ENCODE results near the gene SGPP1. TPM values are rescaled to one million over a fixed set of nuclear protein-coding genes. Genes with fewer than 3 reads are reported as not detected.

SGPP1 gene
- polyA plus RNA-seq, 3 donors, result 3.3 to 13.3 (median 7.6) TPM

DNA sequence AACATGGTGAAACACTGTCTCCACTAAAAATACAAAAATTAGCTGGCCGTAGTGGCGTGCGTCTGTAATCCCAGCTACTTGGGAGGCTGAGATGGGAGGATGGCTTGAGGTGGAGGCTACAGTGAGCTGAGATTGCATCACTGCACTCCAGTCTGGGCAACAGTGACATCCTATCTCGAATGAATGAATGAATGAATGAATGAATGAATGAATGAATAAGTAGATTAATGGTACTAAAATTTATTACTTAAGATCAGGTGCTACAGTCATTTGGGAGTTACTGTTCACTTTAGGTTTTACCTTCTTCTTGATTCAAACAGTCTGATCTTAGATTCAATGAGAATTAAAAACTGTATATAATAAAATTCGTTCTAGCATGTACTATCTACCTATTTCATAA is 54.6 kb downstream of the SGPP1 start:
- Histone ChIP-seq H2AFZ (ENCODE audit: insufficient read depth, low read depth, low read length, poor library complexity, severe bottlenecking) (no peak overlapping the region), H3K36me3 (replicated peaks in 1 of 2; ENCODE audit: control insufficient read depth in 1 of 2, insufficient read depth in 2 of 2, low read length in 2 of 2) (no peaks in the 10 kb centered on the region), H3K27me3 (ENCODE audit: control insufficient read depth in 2 of 2, insufficient read depth in 2 of 2, low read length in 2 of 2) (no peaks in the 10 kb centered on the region), H3K9me3 (replicated peaks in 1 of 2; ENCODE audit: control insufficient read depth in 1 of 2, insufficient read depth in 1 of 2, low read length in 2 of 2) (no peaks in the 10 kb centered on the region), H4K20me1 (ENCODE audit: insufficient read depth, low read length) (no peaks in the 10 kb centered on the region), H3K79me2 (ENCODE audit: insufficient read depth, low read length) (no peaks in the 10 kb centered on the region), H3K4me1 (ENCODE audit: control insufficient read depth in 1 of 2, insufficient read depth in 2 of 2, low read length in 2 of 2) (no peaks in the 10 kb centered on the region), H3K4me2 (replicated peaks; ENCODE audit: extremely low read depth, low read length, poor library complexity, severe bottlenecking) (no peak overlapping the region), H3K27ac (ENCODE audit: low read depth in 1 of 2, low read length in 2 of 2) (no peak overlapping the region), H3K4me3 (replicated peaks in 1 of 3; ENCODE audit: low read depth in 2 of 3, low read length in 3 of 3) (no peak overlapping the region), H3K9ac (ENCODE audit: insufficient read depth, low read length, poor library complexity, severe bottlenecking) (no peak overlapping the region)
- no peak for DNase-seq
- no peak overlapping the region for H3K27ac Mint-ChIP-seq
- TF ChIP-seq, protein P1, sequence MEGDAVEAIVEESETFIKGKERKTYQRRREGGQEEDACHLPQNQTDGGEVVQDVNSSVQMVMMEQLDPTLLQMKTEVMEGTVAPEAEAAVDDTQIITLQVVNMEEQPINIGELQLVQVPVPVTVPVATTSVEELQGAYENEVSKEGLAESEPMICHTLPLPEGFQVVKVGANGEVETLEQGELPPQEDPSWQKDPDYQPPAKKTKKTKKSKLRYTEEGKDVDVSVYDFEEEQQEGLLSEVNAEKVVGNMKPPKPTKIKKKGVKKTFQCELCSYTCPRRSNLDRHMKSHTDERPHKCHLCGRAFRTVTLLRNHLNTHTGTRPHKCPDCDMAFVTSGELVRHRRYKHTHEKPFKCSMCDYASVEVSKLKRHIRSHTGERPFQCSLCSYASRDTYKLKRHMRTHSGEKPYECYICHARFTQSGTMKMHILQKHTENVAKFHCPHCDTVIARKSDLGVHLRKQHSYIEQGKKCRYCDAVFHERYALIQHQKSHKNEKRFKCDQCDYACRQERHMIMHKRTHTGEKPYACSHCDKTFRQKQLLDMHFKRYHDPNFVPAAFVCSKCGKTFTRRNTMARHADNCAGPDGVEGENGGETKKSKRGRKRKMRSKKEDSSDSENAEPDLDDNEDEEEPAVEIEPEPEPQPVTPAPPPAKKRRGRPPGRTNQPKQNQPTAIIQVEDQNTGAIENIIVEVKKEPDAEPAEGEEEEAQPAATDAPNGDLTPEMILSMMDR (IDR thresholded peaks at IDR 0.05), result no peak
- peaks cover 0 to 3% (median 1%) of the 10 kb centered on the region in 3 donors for H3K27me3 Mint-ChIP-seq (ENCODE audit: low read depth in 3 of 3)
- H3K36me3 Mint-ChIP-seq, result peaks cover 0 to 3% of the 10 kb centered on the region in 2 donors
- no peak overlapping the region for H3K4me3 Mint-ChIP-seq
- H3K9me3 Mint-ChIP-seq, result peaks cover 0 to 1% (median 0%) of the 10 kb centered on the region in 7 donors
- intact Hi-C loops (cut with micrococcal nuclease), result no loop called here
- no peaks in the 10 kb centered on the region for H3K4me1 Mint-ChIP-seq
- 100% methylated on average over 1 of the region's 5 CpGs for WGBS (ENCODE audit: insufficient coverage)

DNA sequence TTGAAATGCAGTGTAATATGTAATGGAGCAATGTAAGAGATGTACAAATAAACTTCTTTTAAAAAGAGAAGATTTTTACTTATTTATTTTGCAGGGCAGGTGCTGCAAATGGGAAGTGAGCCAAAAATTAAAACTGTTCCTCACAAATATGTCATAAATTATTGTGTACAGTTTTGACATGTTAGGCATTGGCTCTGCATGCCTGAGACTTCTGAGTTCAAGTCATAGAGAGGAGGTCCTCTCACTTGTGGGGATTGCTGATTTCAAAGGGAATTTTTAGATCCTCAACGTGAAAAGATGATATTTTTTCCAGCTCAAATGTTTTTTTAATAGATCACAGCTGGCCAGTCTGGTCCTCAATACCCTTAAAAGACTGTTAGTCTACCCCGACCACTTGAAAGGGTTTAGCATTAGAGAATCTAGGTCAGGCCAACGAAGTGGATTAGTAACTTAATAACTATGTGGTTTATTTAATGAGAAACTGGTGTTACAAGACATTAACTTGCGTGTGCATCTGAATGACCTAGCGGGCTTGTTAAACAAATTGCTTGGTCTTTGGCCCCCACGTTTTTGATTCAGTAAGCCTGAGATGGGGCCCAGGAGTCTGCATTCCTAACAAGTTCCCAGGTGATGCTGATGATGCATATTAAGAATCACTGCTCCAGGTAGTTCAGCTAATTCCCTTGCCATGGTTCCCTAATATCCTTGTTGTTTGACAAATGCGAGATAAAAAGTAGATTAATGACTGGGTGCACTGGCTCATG is 55.3 kb downstream of the SGPP1 start:
- Histone ChIP-seq H3K27ac (ENCODE audit: low read depth in 1 of 2, low read length in 2 of 2) (no peak overlapping the region), H2AFZ (ENCODE audit: insufficient read depth, low read depth, low read length, poor library complexity, severe bottlenecking) (no peak overlapping the region), H3K27me3 (ENCODE audit: control insufficient read depth in 2 of 2, insufficient read depth in 2 of 2, low read length in 2 of 2) (no peaks in the 10 kb centered on the region), H3K9ac (ENCODE audit: insufficient read depth, low read length, poor library complexity, severe bottlenecking) (no peak overlapping the region), H3K4me1 (ENCODE audit: control insufficient read depth in 1 of 2, insufficient read depth in 2 of 2, low read length in 2 of 2) (no peaks in the 10 kb centered on the region), H3K4me3 (replicated peaks in 1 of 3; ENCODE audit: low read depth in 2 of 3, low read length in 3 of 3) (no peak overlapping the region), H3K9me3 (replicated peaks in 1 of 2; ENCODE audit: control insufficient read depth in 1 of 2, insufficient read depth in 1 of 2, low read length in 2 of 2) (no peaks in the 10 kb centered on the region), H4K20me1 (ENCODE audit: insufficient read depth, low read length) (no peaks in the 10 kb centered on the region), H3K36me3 (replicated peaks in 1 of 2; ENCODE audit: control insufficient read depth in 1 of 2, insufficient read depth in 2 of 2, low read length in 2 of 2) (no peaks in the 10 kb centered on the region), H3K79me2 (ENCODE audit: insufficient read depth, low read length) (no peaks in the 10 kb centered on the region), H3K4me2 (replicated peaks; ENCODE audit: extremely low read depth, low read length, poor library complexity, severe bottlenecking) (no peak overlapping the region)
- Mint-ChIP-seq H3K27ac (no peak overlapping the region), H3K4me1 (no peaks in the 10 kb centered on the region), H3K9me3 (peaks cover 0 to 1% (median 0%) of the 10 kb centered on the region in 7 donors), H3K27me3 (ENCODE audit: low read depth in 3 of 3) (peaks cover 0 to 3% (median 1%) of the 10 kb centered on the region in 3 donors), H3K36me3 (peaks cover 0 to 3% of the 10 kb centered on the region in 2 donors), H3K4me3 (no peak overlapping the region)
- WGBS (ENCODE audit: insufficient coverage), result 95% methylated on average over 5 of the region's 7 CpGs
- no peak for DNase-seq
- TF ChIP-seq, protein P1 (IDR thresholded peaks at IDR 0.05), result no peak
- intact Hi-C loops (cut with micrococcal nuclease), result no loop called here

All from CD14-positive monocyte (primary cell).